Activated CD8-positive, alpha-beta memory T cell treated with anti-CD3 and anti-CD28 coated beads, Interleukin-2, amount 50 U/mL, for 1 hour (primary cell): Measurements from ENCODE around the gene LRIT1.

ENCODE experiments used
- DNase-seq: peaks from one replicate; pipeline ENCODE4 v3.0.0-alpha.2; 2020; ENCODE audit errors: extremely low read depth

LRIT1 gene

GRCh38 chr10:84254552-84255478, 13.5 kb upstream of the LRIT1 start:
- DNase-seq = no peak

GRCh38 chr10:84248794-84249193, 7.4 kb upstream of the LRIT1 start:
- DNase-seq = no peak

DNA sequence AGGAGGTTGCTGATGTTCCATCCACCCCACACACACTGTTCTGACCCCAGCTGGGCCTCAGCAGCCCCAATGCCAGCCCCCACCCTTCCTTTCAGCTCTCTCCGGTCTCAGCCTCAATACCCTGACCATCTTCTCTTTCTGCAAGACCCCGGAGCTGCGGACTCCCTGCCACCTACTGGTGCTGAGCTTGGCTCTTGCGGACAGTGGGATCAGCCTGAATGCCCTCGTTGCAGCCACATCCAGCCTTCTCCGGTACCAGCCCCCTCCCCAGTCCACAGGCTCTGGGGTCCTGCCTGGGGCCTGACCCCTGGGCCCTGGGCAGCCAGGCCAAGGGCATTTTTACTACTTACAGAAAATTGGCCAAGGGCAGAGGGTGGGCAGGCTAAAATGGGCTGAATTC, 6.2 kb upstream of the LRIT1 start:
- no peak for DNase-seq

DNA sequence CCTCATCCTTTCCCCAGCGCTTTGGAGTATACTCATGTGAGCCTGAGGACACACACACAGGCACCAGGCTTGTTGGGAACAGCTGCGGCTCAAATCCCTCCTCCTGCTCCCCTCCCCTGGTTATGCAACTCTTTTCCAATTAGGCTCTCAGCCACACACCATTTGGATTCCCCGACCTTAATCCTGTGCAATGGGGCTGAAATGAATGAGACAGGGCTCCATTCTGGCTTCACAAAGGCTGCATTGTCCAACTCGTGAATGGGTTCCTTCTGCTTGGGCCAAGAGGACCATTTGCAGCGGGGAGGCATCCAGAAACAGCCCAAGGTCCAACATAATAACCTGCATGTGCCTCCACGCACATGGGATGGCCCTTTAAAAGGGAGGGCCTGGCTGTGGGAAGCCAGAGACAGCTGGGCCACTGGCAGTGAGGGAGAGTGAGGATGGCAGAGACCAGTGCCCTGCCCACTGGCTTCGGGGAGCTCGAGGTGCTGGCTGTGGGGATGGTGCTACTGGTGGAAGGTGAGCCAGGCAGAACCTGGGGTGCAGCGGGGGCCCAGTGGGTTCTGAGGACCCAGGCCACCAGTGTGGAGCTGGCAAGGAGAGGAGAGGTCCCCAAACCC, 3.4 kb upstream of the LRIT1 start, which contains the start of gene RGR:
TSS of gene RGR (plus strand) at position 403 of the 620 bp plus-strand sequence. CDS start at position 441, 38 bp downstream.
- no peak for DNase-seq

- no peak for DNase-seq
Measured at GRCh38 chr10:84243759-84244158, 2.4 kb upstream of the LRIT1 start.

GRCh38 chr10:84238909-84239308, 2.4 kb downstream of the LRIT1 start:
- DNase-seq = no peak

DNA sequence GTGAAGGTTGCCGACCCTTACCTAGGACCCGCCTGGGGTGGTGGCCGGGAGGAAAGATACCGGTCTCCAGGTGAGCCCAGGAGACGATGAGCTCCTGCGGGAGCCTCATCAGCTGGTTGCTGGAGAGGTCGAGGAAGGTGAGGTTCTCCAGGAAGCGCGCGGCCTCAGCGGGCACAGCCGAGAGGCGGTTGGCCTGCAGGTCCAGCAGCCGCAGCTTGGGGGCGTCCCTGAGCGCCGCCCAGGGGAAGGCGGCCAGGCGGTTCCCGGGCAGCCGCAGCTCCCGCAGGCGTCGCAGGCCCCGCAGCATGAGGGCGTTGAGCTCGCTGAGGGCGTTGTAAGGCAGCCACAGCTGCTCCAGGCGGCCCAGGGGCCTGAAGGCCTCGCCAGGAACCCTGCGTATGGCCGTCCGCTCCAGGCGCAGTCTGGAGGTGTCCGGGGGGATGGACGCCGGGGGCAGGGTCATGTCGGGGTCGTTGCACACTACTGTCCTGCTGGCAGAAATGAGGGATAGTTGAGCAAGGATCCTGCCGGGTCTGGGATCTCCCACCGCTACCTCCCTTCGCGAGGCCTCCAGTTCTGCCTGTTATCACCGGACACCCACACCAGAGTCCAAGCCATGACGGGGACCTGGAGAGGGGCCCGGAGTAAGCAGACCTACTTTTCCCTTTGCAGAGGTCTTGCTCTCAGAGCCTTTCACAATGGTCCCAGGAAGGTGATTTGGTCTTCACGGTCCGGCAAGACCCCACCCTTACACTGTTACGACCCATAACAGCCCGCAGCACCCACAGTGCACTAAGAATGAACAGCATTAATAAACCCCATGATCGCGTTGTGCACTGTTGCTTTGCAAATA, 3.9 kb downstream of the LRIT1 start:
- DNase-seq = no peak

GRCh38 chr10:84236807-84237198, 4.5 kb downstream of the LRIT1 start:
- DNase-seq = no peak

DNA sequence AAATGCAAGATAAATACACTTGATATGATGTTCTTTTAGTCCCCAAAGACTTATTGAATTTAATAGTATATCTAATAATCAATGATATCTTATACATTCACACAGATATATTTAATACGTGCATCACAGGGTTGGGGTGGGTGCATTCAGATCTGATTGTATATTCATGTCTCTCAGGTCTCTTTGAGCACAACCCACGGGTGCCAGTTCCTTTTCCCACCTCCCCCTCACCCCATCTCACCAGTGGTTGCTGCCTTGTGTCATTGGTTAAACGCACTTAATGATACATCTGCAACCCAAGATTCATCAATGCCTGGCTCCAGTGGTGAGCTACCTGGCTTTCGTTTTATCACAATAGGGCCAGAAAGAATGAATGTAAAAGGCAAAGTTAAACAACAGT, 6.2 kb downstream of the LRIT1 start:
- DNase-seq = no peak

DNA sequence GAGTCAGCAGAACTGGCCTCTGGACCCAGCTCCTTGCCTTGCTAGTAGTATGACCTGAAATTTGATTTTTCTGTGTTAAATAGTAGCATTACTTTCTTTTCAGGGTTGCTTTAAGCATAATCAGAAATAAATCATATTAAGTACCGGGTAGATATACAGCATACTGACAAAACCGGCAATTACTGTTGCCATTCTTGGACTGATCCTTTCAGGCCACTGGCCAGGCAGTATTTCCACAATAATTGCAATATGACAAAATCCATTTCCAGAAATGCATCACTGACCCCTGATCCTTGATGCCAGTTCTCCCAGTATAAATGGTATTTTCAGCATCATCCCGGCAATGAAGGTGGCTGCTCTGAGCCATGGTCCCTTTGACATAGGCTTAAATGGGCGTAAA, 6.9 kb downstream of the LRIT1 start:
- no peak for DNase-seq

DNA sequence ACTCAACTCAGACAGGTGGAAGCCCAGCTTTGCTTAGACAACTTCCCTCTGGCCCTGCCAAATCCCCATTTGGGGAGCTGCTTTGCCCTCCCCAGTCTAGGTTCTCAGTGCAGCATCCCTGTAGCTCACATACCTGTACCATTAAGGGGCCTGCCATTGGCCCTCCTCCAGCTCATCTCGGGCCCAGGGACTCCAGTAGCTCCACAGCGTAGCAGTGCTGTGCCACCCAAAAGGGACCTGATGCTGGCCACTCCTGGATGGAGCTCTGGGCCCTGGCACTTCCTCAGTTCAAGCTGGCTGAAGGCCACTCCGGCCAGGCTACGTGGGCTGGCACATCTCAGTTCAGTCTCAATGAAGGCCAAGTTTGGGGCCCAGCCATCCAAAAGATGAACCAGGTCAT, 7.4 kb downstream of the LRIT1 start:
- DNase-seq = no peak

DNA sequence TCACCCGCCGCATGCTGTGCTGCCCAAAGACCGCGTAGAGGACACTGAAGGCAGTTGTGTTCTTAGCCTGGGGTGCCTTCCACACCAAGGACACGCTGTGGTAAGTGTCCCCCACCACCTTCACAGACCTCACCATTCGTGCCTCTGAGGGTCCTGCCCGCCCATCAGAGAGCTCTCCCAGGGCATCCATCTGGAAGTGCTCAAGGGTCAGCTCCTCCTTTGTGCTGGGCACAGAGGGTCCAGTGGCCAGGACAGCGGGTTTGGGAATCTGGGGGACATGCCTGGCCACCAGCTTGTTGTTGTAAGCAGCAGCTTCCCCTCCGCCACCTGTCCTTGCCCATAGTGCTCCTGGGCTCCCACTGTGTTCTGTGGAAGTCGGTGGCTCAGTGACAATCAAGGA, 9.0 kb downstream of the LRIT1 start:
- no peak for DNase-seq

DNA sequence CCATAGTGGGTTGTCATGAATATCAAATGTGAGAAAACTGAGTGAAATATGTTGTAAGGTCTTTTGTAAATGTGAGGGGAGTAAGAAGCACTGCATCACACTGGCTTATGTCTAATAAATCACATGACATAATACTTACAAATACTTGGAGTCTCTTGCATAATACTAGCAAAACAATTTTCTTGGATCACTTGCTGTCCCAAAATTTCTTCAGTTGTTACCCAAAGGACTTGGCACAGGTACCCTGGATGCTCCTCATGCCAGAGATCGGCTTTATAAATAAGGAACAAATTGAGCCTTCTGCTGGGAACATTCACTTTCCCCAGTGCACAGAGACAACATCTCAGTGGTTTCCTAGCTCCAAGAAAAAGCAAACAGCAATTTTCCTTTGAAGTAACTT, 11.0 kb downstream of the LRIT1 start:
- DNase-seq = no peak

- no peak for DNase-seq
Measured at GRCh38 chr10:84227810-84228209, 13.5 kb downstream of the LRIT1 start.

DNA sequence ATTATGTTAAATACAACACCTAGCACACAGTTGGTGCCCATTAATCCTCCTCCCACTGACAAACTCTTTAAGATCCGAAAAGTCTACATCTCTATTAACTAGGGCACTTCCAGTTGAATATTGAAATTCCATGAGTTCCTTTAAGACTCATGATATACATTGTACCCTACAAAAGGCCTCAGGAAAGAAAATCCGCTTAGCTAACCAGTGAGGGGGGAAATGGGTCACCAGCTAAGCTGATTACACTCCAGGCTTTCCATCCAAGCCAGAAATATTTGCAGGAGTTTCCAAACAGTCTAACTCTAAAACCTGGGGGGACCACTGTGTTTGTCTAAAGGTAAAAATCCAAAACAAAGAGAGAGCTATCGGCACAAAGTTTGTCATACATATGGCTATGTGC, 14.7 kb downstream of the LRIT1 start:
- no peak for DNase-seq

- DNase-seq = no peak
Measured at GRCh38 chr10:84225427-84226173, 15.7 kb downstream of the LRIT1 start, which contains the start of gene LRIT2. TSS of gene LRIT2 (minus strand) at chr10:84225544. CDS start at chr10:84225520, 24 bp downstream.

GRCh38 chr10:84224411-84225028, 16.8 kb downstream of the LRIT1 start:
- no peak for DNase-seq

- no peak for DNase-seq
Measured at GRCh38 chr10:84221916-84222315, 19.4 kb downstream of the LRIT1 start.

GRCh38 chr10:84217746-84218145, 23.6 kb downstream of the LRIT1 start:
- no peak for DNase-seq

GRCh38 chr10:84216834-84217233, 24.5 kb downstream of the LRIT1 start:
- no peak for DNase-seq
